Fibroblast of lung (primary cell): Measurements from ENCODE around the gene CLDN10.

Source experiments
- EZH2 ChIP-seq: IDR thresholded peaks from 2 replicates; pipeline ENCODE4 v1.5.1; 2012; ENCODE audit warnings: low read length, control low read depth, mild to moderate bottlenecking; ENCODE audit errors: missing control alignments
- TF ChIP-seq, protein P1 (sequence below), 2 donors: IDR thresholded peaks in 1 of 2; conservative IDR thresholded peaks in 1 of 2; 1 replicate in 1 of 2; 2 replicates in 1 of 2; pipeline ENCODE4 v1.5.1; 2011 to 2012; ENCODE audit warnings: low read length in 2 of 2, control low read depth in 1 of 2, inconsistent platforms in 1 of 2, low read depth in 1 of 2, mild to moderate bottlenecking in 1 of 2

- TF ChIP-seq, protein P1, sequence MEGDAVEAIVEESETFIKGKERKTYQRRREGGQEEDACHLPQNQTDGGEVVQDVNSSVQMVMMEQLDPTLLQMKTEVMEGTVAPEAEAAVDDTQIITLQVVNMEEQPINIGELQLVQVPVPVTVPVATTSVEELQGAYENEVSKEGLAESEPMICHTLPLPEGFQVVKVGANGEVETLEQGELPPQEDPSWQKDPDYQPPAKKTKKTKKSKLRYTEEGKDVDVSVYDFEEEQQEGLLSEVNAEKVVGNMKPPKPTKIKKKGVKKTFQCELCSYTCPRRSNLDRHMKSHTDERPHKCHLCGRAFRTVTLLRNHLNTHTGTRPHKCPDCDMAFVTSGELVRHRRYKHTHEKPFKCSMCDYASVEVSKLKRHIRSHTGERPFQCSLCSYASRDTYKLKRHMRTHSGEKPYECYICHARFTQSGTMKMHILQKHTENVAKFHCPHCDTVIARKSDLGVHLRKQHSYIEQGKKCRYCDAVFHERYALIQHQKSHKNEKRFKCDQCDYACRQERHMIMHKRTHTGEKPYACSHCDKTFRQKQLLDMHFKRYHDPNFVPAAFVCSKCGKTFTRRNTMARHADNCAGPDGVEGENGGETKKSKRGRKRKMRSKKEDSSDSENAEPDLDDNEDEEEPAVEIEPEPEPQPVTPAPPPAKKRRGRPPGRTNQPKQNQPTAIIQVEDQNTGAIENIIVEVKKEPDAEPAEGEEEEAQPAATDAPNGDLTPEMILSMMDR (conservative IDR thresholded peaks at IDR 0.05 in 1 of 2, IDR thresholded peaks at IDR 0.05 in 1 of 2; ENCODE audit: low read depth in 1 of 2, low read length in 2 of 2), result no peak
- no peak for TF ChIP-seq EZH2
Observed at GRCh38 chr13:95571941-95572340, 19.4 kb downstream of the CLDN10 start.
